GM18505 (cell line): Measurements from ENCODE around the gene ZNF627.
"Not testable (repeated sequence)": the region's sequence is repeated elsewhere in the genome, so short reads cannot be mapped to it uniquely, and the experiment has no call there.

ENCODE experiments used
- ATAC-seq: cut with Tn5 transposase; IDR thresholded peaks from one replicate; pipeline ENCODE4 v1.9.1; 2021; ENCODE audit not compliant: unreplicated experiment
- POLR2A ChIP-seq: IDR thresholded peaks from 4 replicates; pipeline ENCODE4 v1.6.1; 2011; ENCODE audit warnings: borderline replicate concordance; ENCODE audit not compliant: insufficient read depth, insufficient read length; ENCODE audit errors: extremely low read depth

The ZNF627 gene

GRCh38 chr19:11581740-11582139 is 15.5 kb upstream of the ZNF627 start:
- peak; percentile 15 for TF ChIP-seq POLR2A

GRCh38 chr19:11586331-11586730 is 11.0 kb upstream of the ZNF627 start:
- no peak for ATAC-seq
- no peak for TF ChIP-seq POLR2A

More at GRCh38 chr19:11581740-11582139, 15.5 kb upstream of the ZNF627 start:
- ATAC-seq: peak; percentile 73

- no peak for ATAC-seq
- no peak for TF ChIP-seq POLR2A
Observed at GRCh38 chr19:11587302-11587974, 9.8 kb upstream of the ZNF627 start.

- no peak for ATAC-seq
- TF ChIP-seq POLR2A: no peak
Observed at GRCh38 chr19:11587975-11588631, 9.2 kb upstream of the ZNF627 start.

GRCh38 chr19:11594084-11594483 is 3.2 kb upstream of the ZNF627 start:
- ATAC-seq: no peak
- TF ChIP-seq POLR2A: no peak

- ATAC-seq: no peak
- TF ChIP-seq POLR2A: no peak
Observed at GRCh38 chr19:11596156-11596555, 1.1 kb upstream of the ZNF627 start.

GRCh38 chr19:11598103-11598483 is 810 bp downstream of the ZNF627 start:
- ATAC-seq: no peak
- no peak for TF ChIP-seq POLR2A

GRCh38 chr19:11598746-11599145 is 1.5 kb downstream of the ZNF627 start:
- no peak for ATAC-seq
- no peak for TF ChIP-seq POLR2A

GRCh38 chr19:11599704-11600103 is 2.4 kb downstream of the ZNF627 start:
- not testable (repeated sequence) for ATAC-seq

GRCh38 chr19:11606484-11606883 is 9.2 kb downstream of the ZNF627 start:
- no peak for ATAC-seq
- no peak for TF ChIP-seq POLR2A

- TF ChIP-seq POLR2A: no peak
- ATAC-seq: no peak
Observed at GRCh38 chr19:11611730-11612129, 14.4 kb downstream of the ZNF627 start.

GRCh38 chr19:11612816-11613511 is 15.7 kb downstream of the ZNF627 start:
- ATAC-seq: no peak
- no peak for TF ChIP-seq POLR2A

- TF ChIP-seq POLR2A: no peak
- ATAC-seq: no peak
Observed at GRCh38 chr19:11617180-11618062, 20.1 kb downstream of the ZNF627 start.
